Loucy (cell line): Measurements from ENCODE around the gene FAM131A.

ENCODE experiments used
- CTCF ChIP-seq: fragments of 200-600 bp; sonication (generic); conservative IDR thresholded peaks from 2 replicates; pipeline ENCODE4 v1.5.1; 2014; ENCODE audit warnings: mild to moderate bottlenecking, antibody characterized with exemption, low read length
- EZH2phosphoT487 ChIP-seq: fragments of 200-600 bp; IDR thresholded peaks from 2 replicates; pipeline ENCODE4 v1.6.1; 2018; ENCODE audit warnings: antibody characterized with exemption, mild to moderate bottlenecking, moderate library complexity, borderline replicate concordance

- TF ChIP-seq CTCF (no peak), EZH2phosphoT487 (no peak)
Measured at GRCh38 chr3:184291738-184292445, 45.5 kb upstream of the FAM131A start.
